Upper lobe of left lung (tissue), 6 donors: ENCODE results near the gene PCDHGC3. TPM values are rescaled to one million over a fixed set of nuclear protein-coding genes. Genes with fewer than 3 reads are reported as not detected.
A peak's percentile ranks its signal among the peaks of the same experiment; 100 is the strongest.

ENCODE experiments used
- ATAC-seq, 2 donors: fragments of 200-7000 bp; cut with Tn5 transposase; one replicate each; pipeline ENCODE4 v1.9.1; 2022; ENCODE audit warnings: mild to moderate bottlenecking in 2 of 2, moderate library complexity in 2 of 2; ENCODE audit not compliant: low FRiP score in 2 of 2
- DNase-seq, 2 donors: peaks; one replicate each; pipeline ENCODE4 v3.0.0-alpha.2; 2019 to 2020
- H3K27ac ChIP-seq, 4 donors: fragments of 200-600 bp; sonication (generic); one replicate each; pipeline ENCODE4 v1.5.1; 2016 to 2019
- H3K27me3 ChIP-seq, 4 donors: fragments of 200-600 bp; sonication (generic); one replicate each; pipeline ENCODE4 v1.5.1; 2017 to 2019
- H3K36me3 ChIP-seq, 4 donors: fragments of 200-600 bp; sonication (generic); one replicate each; pipeline ENCODE4 v1.5.1; 2016 to 2019
- H3K4me1 ChIP-seq, 4 donors: fragments of 200-600 bp; sonication (generic); one replicate each; pipeline ENCODE4 v1.5.1; 2018 to 2019
- H3K4me3 ChIP-seq, 4 donors: fragments of 200-600 bp; sonication (generic); one replicate each; pipeline ENCODE4 v1.5.1; 2017 to 2019; ENCODE audit warnings: mild to moderate bottlenecking in 2 of 4, moderate library complexity in 1 of 4
- H3K9me3 ChIP-seq, 4 donors: fragments of 200-600 bp; sonication (generic); one replicate each; pipeline ENCODE4 v1.5.1; 2018 to 2019
- CTCF ChIP-seq, 6 experiments: fragments of 450-650 bp in 4 of 6; fragments of 200-600 bp in 2 of 6; sonication (generic) in 2 of 6; IDR thresholded peaks; one replicate each; pipeline ENCODE4 v1.5.1; 2016 to 2019; ENCODE audit warnings: antibody characterized with exemption in 6 of 6
- EP300 ChIP-seq, 4 donors: sonication (generic); formaldehyde crosslinking; IDR thresholded peaks; one replicate each; pipeline ENCODE4 v1.5.1; 2017; ENCODE audit warnings: antibody characterized with exemption in 4 of 4, control low read depth in 2 of 4
- POLR2A ChIP-seq, 4 donors: fragments of 450-650 bp; IDR thresholded peaks; one replicate each; pipeline ENCODE4 v1.5.1; 2016 to 2017; ENCODE audit warnings: antibody characterized with exemption in 4 of 4, mild to moderate bottlenecking in 2 of 4
- POLR2AphosphoS5 ChIP-seq, 2 donors: sonication (generic); formaldehyde crosslinking; IDR thresholded peaks; one replicate each; pipeline ENCODE4 v1.5.1; 2017; ENCODE audit warnings: antibody characterized with exemption in 2 of 2
- WGBS, 2 donors: methylation state at CpG; one replicate each; pipeline ENCODE4 v1.1.5; 2017 to 2018; 5-methylcytosine and 5-hydroxymethylcytosine counted together
- total RNA-seq, 6 donors: library from RNA; depleted of rRNA in 4 of 6; stranded (reverse); fragments of >200 nt in 4 of 6; gene quantifications; one replicate each; pipeline versions ENCODE4 v1.1.0 to v1.2.1, GENCODE V29; 2016 to 2021
- donor health status: DM: no; HTN: no; CAD: no; lungs with moderate emphysema.
- donor health status: DM: no; HTN: yes; CAD: no; lungs with severe emphysema.

The PCDHGC3 gene
- total RNA-seq, 6 donors from 2014 or later, result 26.4 to 116 (median 50.1) TPM

GRCh38 chr5:141441571-141442170 is 34.1 kb upstream of the PCDHGC3 start:
- 58 to 67% methylated on average over 11 to 49 of the region's 50 CpGs for WGBS, 2 donors
- Histone ChIP-seq H3K9me3 (peaks cover 4 to 64% (median 37%) of the 10 kb centered on the region in 4 donors), H3K4me1 (no peaks in the 10 kb centered on the region), H3K36me3 (no peaks in the 10 kb centered on the region), H3K27me3 (no peaks in the 10 kb centered on the region), H3K27ac (no peak overlapping the region), H3K4me3 (no peak overlapping the region)
- ATAC-seq (no peak), DNase-seq (peak in 1 of 2 donors; percentile 71)
- TF ChIP-seq CTCF (IDR thresholded peaks at IDR 0.05) (no peak), POLR2A (IDR thresholded peaks at IDR 0.05) (no peak), POLR2AphosphoS5 (IDR thresholded peaks at IDR 0.05) (no peak), EP300 (IDR thresholded peaks at IDR 0.05) (no peak)

DNA sequence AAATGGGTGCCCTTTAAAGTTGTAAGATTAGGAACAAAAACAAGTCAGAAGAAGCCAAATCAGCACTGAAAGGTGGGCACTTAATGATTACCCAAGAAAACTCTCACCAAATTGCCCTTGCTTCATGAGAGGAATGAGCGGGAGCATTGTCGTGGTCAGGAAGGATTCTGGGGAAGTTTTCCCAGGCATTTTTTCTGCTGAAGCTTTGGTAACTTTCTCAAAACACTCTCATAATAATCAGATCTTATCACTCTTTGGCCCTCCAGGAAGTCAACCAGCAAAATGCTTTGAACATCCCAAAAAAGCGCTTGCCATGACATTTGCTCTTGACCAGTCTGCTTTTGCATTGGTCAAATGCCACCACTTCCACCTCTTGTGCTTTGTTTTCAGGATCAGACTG is 10.4 kb upstream of the PCDHGC3 start:
- H3K27ac ChIP-seq, result no peak overlapping the region
- no peaks in the 10 kb centered on the region for H3K36me3 ChIP-seq
- TF ChIP-seq CTCF (IDR thresholded peaks at IDR 0.05), result no peak
- TF ChIP-seq POLR2A (IDR thresholded peaks at IDR 0.05), result no peak
- TF ChIP-seq EP300 (IDR thresholded peaks at IDR 0.05), result no peak
- no peak for TF ChIP-seq POLR2AphosphoS5 (IDR thresholded peaks at IDR 0.05)
- no peaks in the 10 kb centered on the region for H3K9me3 ChIP-seq
- ATAC-seq (no peak), DNase-seq (no peak)
- H3K4me1 ChIP-seq, result no peaks in the 10 kb centered on the region
- no peaks in the 10 kb centered on the region for H3K27me3 ChIP-seq
- WGBS, 2 donors, result 96 to 99% methylated on average over 3 of the region's 3 CpGs
- H3K4me3 ChIP-seq, result no peak overlapping the region

DNA sequence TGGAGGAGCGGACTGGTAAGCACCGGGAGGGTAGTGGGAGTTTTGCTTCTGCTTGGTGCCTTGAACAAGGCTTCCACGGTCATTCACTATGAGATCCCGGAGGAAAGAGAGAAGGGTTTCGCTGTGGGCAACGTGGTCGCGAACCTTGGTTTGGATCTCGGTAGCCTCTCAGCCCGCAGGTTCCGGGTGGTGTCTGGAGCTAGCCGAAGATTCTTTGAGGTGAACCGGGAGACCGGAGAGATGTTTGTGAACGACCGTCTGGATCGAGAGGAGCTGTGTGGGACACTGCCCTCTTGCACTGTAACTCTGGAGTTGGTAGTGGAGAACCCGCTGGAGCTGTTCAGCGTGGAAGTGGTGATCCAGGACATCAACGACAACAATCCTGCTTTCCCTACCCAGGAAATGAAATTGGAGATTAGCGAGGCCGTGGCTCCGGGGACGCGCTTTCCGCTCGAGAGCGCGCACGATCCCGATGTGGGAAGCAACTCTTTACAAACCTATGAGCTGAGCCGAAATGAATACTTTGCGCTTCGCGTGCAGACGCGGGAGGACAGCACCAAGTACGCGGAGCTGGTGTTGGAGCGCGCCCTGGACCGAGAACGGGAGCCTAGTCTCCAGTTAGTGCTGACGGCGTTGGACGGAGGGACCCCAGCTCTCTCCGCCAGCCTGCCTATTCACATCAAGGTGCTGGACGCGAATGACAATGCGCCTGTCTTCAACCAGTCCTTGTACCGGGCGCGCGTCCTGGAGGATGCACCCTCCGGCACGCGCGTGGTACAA is 556 bp downstream of the PCDHGC3 start:
- peaks cover 21 to 49% (median 34%) of the 10 kb centered on the region in 4 donors for H3K4me1 ChIP-seq
- TF ChIP-seq POLR2AphosphoS5 (IDR thresholded peaks at IDR 0.05) (peak; percentile 33 to 39), POLR2A (IDR thresholded peaks at IDR 0.05) (peak in 1 of 4 donors; percentile 5), EP300 (IDR thresholded peaks at IDR 0.05) (no peak), CTCF (IDR thresholded peaks at IDR 0.05) (no peak)
- 1 to 2% methylated on average over 24 to 36 of the region's 58 CpGs for WGBS, 2 donors

DNA sequence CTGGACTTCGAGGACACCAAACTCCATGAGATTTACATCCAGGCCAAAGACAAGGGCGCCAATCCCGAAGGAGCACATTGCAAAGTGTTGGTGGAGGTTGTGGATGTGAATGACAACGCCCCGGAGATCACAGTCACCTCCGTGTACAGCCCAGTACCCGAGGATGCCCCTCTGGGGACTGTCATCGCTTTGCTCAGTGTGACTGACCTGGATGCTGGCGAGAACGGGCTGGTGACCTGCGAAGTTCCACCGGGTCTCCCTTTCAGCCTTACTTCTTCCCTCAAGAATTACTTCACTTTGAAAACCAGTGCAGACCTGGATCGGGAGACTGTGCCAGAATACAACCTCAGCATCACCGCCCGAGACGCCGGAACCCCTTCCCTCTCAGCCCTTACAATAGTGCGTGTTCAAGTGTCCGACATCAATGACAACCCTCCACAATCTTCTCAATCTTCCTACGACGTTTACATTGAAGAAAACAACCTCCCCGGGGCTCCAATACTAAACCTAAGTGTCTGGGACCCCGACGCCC is 1.3 kb downstream of the PCDHGC3 start:
- WGBS, 2 donors, result 31 to 33% methylated on average over 18 to 24 of the region's 24 CpGs
- no peak for TF ChIP-seq CTCF (IDR thresholded peaks at IDR 0.05)
- TF ChIP-seq EP300 (IDR thresholded peaks at IDR 0.05), result no peak
- TF ChIP-seq POLR2AphosphoS5 (IDR thresholded peaks at IDR 0.05), result no peak
- no peak for TF ChIP-seq POLR2A (IDR thresholded peaks at IDR 0.05)

More for the DNA sequence above, 556 bp downstream of the PCDHGC3 start:
- peak overlapping the region; percentile 82 to 88 (median 84) for H3K27ac ChIP-seq
- no peaks in the 10 kb centered on the region for H3K27me3 ChIP-seq
- peak; percentile 49 to 90 for DNase-seq
- ATAC-seq, result peak; percentile 67 to 68
- H3K9me3 ChIP-seq, result no peaks in the 10 kb centered on the region
- peaks cover 0 to 5% (median 0%) of the 10 kb centered on the region in 4 donors for H3K36me3 ChIP-seq
- peak overlapping the region; percentile 49 to 70 (median 58) for H3K4me3 ChIP-seq

More for the DNA sequence above, 1.3 kb downstream of the PCDHGC3 start:
- Histone ChIP-seq H3K36me3 (peaks cover 0 to 5% (median 0%) of the 10 kb centered on the region in 4 donors), H3K4me3 (peak overlapping the region; percentile 49 to 70 (median 58)), H3K9me3 (no peaks in the 10 kb centered on the region), H3K27ac (peak overlapping the region; percentile 82 to 88 (median 84)), H3K27me3 (no peaks in the 10 kb centered on the region), H3K4me1 (peaks cover 21 to 52% (median 34%) of the 10 kb centered on the region in 4 donors)
- ATAC-seq (no peak), DNase-seq (no peak)
